Vagina (tissue), 2 donors: Measurements from ENCODE around the gene CYP19A1.

ENCODE experiments used
- CTCF ChIP-seq, 3 experiments: fragments of 450-650 bp in 2 of 3; fragments of 200-600 bp in 1 of 3; sonication (generic) in 1 of 3; IDR thresholded peaks; one replicate each; pipeline ENCODE4 v1.5.1; 2017 to 2019; ENCODE audit warnings: antibody characterized with exemption in 3 of 3, mild to moderate bottlenecking in 2 of 3, moderate library complexity in 2 of 3
- POLR2A ChIP-seq, 2 donors: fragments of 450-650 bp; IDR thresholded peaks; one replicate each; pipeline ENCODE4 v1.6.1; 2017; ENCODE audit warnings: antibody characterized with exemption in 2 of 2, mild to moderate bottlenecking in 2 of 2, moderate library complexity in 2 of 2
- POLR2AphosphoS5 ChIP-seq, 2 donors: sonication (generic); formaldehyde crosslinking; IDR thresholded peaks; one replicate each; pipeline ENCODE4 v1.9.0; 2017; ENCODE audit warnings: antibody characterized with exemption in 2 of 2, mild to moderate bottlenecking in 2 of 2, low read depth in 1 of 2; ENCODE audit not compliant: insufficient read depth in 1 of 2

DNA sequence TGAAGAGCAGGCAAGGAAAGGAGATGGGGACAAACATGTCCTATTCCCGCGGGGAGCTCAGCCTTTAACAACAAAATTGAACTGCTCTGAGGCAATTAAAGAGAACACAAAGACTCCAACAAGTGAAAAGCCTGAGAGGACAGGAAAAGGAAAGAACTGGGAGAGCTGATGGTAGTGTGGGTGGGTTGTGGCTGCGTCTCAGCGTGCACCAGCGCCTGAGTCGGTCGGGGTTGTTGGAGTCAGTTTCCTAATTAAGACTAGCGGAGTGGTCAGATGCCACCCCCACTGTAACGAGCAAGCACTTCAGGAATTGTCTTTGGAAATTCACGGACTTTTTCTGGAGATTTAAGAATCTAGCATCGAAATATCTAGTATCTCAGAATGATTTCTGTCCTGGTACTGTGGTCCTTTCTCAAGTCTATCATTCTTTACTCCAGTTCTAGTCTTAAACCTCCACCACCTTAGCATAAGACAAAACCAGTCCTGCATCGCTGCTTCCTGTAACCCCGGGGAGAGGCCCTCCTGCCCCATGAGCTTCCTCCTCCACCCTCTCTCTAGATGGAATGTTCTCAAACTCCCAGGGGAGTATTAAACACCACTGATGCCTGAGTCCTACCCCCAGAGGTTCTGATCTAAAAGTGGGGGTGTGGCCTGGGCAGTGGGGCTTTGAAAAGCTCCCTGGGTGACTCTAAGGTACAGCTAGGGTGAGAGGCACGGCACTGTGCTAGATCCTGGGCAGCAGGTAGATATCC is 104.0 kb downstream of the CYP19A1 start:
- TF ChIP-seq CTCF (IDR thresholded peaks at IDR 0.05) (no peak), POLR2AphosphoS5 (IDR thresholded peaks at IDR 0.05; ENCODE audit: insufficient read depth in 1 of 2, low read depth in 1 of 2) (no peak), POLR2A (IDR thresholded peaks at IDR 0.05) (no peak)
